DLD1 (cell line): Measurements from ENCODE around the gene NEURL1.

Source experiments
- in situ Hi-C: cut with HindIII; loops from 2 replicates; pipeline ENCODE4 v1.10.0; 2017; ENCODE audit warnings: low sequenced_read_pairs

NEURL1 gene

GRCh38 chr10:103493362-103493915 lies at the start of gene NEURL1:
Gene NEURL1, plus strand, starts transcription at chr10:103493705. Its CDS starts 683 bp downstream, at chr10:103494388.
- in situ Hi-C loops = loop anchor here (5.0 kb wide), 1 partner anchor 41 kb away; the partner anchor contains the start of gene CALHM2

DNA sequence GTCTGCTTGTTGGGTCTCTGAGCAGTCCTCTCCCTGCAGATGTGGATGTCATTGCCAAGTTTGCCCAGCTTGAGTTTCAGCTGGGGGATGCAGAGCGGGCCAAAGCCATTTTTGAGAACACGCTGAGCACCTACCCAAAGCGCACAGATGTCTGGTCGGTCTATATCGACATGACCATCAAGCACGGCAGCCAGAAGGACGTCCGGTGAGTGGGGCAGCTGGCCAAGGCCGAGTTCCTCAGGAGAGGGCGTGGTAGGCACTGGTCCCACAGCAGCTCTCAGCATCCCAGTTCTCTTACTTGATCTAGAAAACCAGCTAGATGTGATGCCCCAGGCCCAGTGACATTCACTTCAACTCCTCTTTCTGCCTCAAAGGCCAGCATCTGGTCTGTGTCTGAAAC lies 49.0 kb upstream of the NEURL1 start:
- in situ Hi-C loops = no loop called here

DNA sequence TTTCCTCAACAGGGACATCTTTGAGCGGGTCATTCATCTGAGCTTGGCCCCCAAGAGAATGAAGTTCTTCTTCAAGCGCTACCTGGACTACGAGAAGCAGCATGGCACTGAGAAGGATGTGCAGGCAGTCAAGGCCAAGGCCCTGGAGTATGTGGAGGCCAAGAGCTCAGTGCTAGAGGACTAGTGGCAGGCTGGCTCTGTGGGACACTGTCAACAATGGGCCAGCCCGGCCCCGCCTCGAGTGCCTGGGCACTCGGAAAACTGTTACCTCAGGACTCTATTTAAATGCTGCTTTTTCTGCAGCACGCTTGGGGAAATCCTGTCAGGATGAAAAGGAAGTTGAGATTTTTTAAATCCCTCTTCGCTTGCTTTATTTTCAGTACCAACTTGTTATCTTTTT lies 48.1 kb upstream of the NEURL1 start:
- in situ Hi-C loops = no loop called here

- in situ Hi-C loops = no loop called here
Measured at GRCh38 chr10:103445767-103446567, 47.5 kb upstream of the NEURL1 start.

DNA sequence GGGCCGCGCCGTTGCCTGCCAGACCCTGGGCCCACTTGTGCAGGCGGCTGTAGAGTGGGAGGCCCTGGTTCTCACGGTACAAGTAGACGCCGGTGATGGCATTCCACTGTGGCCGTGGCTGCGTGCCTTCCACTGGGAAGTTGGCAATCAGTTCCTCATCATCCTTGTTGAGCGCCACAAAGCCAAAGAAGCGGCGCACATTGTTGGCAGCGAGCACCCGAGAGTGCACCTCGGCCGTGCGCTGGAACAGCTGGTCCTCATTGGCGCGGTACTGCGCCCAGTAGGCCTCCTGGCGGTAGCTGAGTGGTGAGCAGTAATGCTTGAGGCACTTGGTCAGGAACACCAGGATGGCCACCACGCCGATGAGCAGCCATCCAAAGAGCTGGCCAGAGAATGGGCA lies 46.3 kb upstream of the NEURL1 start:
- in situ Hi-C loops = no loop called here

DNA sequence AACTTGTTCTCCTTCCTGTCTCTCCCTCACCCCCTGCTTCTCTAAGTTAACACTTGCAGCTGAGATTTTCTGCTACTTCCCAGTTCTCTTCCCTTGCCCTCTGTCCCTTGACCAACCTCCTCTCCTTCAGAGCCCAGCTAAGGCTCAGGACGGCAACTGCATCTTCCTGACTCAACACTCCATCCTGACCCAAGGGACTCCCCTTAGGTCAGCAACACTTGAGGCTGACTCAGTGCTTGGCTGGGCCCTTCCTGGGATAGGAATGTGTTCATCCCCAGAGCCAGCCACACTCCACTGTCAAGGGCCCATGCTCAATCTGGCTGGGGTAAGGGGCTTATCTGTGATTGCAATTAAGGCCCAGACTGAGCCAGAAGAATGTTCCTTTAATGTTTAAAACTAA lies 44.8 kb upstream of the NEURL1 start:
- in situ Hi-C loops = no loop called here

DNA sequence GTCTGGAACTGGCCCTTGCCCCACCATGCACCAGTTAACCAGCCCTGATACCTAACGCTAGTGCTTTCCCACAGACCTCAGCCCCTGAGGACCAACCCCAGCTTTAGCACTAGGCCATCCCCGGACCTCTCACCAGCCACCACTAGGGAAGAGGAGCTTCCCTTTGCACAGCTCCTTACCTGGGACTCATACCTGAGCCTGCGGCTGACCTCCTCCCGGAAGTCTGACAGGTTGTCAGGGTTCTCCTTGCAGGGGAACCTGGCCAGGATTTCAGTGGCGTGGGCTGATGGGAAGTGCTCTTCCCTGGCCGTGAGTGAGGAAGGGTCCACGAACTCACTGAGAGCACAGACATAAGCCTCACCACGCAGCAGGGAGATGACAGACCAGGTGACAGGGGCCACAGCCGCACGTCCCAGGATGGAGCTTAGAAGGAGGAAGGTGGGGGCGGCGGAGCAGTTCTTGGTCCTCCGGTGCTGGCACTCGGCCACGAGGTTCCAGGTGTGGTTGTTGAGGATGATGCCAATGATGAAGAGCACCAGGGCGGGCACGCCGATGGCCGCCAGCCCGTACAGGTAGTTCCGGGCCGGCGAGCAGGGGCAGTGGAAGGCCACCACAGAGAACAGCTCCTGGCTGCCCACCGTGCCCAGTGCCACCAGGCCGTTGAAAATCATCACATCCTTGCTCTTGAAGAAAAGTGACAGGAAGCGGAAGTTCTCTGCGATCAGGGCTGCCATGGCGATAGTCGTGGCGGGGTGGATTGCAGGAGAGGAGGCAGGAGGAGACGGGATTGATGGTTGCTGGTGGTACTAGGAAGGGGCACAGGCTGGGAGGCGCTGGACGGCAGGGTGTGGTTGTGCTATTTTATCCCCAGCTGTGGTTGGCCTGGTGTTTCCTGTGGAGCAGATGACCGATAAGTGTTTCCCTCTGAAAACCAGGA lies 44.0 kb upstream of the NEURL1 start:
- in situ Hi-C loops = loop anchor here (5.0 kb wide), 1 partner anchor 43 kb away; the partner anchor contains the start of gene NEURL1

DNA sequence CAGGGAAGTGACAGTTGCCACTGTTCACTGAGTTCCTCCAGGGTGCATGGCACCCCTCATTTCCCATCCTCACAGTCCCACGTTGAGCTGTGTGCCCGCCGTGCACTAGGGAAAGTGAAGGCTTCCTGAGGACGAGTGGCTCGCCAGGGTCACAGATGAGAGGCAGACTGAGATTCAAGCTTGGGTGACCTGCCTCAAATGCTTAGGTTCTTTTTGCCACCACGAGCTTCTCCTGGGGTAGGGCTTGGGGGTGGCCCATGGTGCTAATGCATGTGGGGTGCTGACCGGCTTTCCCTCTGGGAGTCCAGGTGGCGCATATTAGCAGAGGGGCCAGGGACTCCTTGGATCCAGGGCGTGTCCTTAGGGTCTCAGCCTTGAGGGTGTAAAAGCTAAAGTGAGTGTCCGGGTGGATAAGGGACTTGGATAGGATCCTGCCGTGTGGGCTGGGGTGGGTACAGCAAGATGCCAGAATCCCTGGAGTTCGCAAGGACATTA lies 43.3 kb upstream of the NEURL1 start:
- in situ Hi-C loops = loop anchor here (5.0 kb wide), 1 partner anchor 42 kb away; the partner anchor contains the start of gene NEURL1

GRCh38 chr10:103451091-103451813 lies 42.3 kb upstream of the NEURL1 start:
- in situ Hi-C loops = loop anchor here (5.0 kb wide), 1 partner anchor 41 kb away; the partner anchor contains the start of gene NEURL1

GRCh38 chr10:103451831-103452505 lies 41.5 kb upstream of the NEURL1 start, which contains the start of gene CALHM2:
Gene CALHM2, minus strand, starts transcription at chr10:103452370. Its CDS starts 2,429 bp downstream, at chr10:103449941.
- in situ Hi-C loops = loop anchor here (5.0 kb wide), 1 partner anchor 40 kb away; the partner anchor contains the start of gene NEURL1

- in situ Hi-C loops = loop anchor here (5.0 kb wide), 1 partner anchor 40 kb away; the partner anchor contains the start of gene NEURL1
Measured at GRCh38 chr10:103452506-103453230, 40.8 kb upstream of the NEURL1 start.

DNA sequence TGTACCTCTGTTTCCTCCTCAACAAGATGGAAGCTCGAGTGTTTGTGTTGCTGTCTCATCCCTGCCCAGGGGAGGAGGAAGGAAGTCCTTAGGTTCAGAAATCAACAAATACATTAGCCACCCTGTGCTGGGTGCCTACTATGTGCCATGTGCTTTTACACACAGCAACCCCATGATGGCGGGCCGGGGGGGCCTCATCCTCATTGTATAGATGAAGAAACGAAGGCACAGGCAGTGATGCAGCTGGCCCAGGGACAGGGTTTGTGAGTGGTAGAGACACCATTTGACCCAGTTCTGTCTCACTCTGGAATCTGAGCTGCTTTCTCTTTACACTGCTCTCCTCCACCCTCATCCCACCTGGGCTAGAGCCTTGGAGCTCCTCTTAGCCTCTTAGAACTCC lies 39.5 kb upstream of the NEURL1 start:
- in situ Hi-C loops = loop anchor here (5.0 kb wide), 1 partner anchor 38 kb away; the partner anchor contains the start of gene NEURL1

- in situ Hi-C loops = no loop called here
Measured at GRCh38 chr10:103455235-103455634, 38.3 kb upstream of the NEURL1 start.

DNA sequence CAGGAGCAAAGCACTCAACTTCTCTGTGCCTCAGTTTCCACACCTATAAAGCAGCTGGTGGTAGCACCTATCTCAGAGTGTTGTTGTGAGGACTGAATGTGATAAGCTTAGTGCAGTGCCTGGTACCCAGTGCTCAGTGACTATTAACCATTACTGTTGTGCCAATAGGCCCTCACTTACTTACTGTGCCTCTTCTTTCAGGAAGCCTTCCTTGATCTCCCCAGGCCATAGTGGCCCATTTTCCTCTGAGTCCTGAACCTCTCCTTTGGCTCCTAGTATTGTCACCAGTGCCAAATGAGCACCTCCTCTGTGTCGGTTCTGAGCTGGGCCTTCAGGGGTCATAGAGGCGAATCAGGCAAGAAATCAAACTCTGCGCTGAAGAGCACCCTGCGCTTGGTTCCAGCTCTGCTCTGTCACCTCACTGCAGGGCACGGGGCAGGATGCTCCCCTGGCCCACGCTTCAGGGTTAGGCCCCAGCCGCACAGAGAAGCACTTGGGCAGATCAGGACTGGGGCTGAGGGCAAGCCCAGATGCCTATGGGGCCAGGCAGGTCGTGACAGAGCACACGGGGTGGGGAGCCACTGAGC lies 37.3 kb upstream of the NEURL1 start:
- in situ Hi-C loops = no loop called here

GRCh38 chr10:103457176-103457712 lies 36.3 kb upstream of the NEURL1 start:
- in situ Hi-C loops = no loop called here

GRCh38 chr10:103457896-103458583 lies 35.5 kb upstream of the NEURL1 start:
- in situ Hi-C loops = no loop called here

- in situ Hi-C loops = no loop called here
Measured at GRCh38 chr10:103458720-103459119, 34.8 kb upstream of the NEURL1 start, which contains the start of gene CALHM1. Gene CALHM1, minus strand, starts transcription at chr10:103458900. Its CDS starts 149 bp downstream, at chr10:103458751.
